ENCODE data around the gene GBX1.

The GBX1 gene

GRCh38 chr7:151141855-151142685 lies 25.4 kb downstream of the GBX1 start:
- TF ChIP-seq, protein P1, sequence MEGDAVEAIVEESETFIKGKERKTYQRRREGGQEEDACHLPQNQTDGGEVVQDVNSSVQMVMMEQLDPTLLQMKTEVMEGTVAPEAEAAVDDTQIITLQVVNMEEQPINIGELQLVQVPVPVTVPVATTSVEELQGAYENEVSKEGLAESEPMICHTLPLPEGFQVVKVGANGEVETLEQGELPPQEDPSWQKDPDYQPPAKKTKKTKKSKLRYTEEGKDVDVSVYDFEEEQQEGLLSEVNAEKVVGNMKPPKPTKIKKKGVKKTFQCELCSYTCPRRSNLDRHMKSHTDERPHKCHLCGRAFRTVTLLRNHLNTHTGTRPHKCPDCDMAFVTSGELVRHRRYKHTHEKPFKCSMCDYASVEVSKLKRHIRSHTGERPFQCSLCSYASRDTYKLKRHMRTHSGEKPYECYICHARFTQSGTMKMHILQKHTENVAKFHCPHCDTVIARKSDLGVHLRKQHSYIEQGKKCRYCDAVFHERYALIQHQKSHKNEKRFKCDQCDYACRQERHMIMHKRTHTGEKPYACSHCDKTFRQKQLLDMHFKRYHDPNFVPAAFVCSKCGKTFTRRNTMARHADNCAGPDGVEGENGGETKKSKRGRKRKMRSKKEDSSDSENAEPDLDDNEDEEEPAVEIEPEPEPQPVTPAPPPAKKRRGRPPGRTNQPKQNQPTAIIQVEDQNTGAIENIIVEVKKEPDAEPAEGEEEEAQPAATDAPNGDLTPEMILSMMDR (conservative IDR thresholded peaks at IDR 0.05): no peak
- no peak overlapping the region for H3K27ac ChIP-seq

DNA sequence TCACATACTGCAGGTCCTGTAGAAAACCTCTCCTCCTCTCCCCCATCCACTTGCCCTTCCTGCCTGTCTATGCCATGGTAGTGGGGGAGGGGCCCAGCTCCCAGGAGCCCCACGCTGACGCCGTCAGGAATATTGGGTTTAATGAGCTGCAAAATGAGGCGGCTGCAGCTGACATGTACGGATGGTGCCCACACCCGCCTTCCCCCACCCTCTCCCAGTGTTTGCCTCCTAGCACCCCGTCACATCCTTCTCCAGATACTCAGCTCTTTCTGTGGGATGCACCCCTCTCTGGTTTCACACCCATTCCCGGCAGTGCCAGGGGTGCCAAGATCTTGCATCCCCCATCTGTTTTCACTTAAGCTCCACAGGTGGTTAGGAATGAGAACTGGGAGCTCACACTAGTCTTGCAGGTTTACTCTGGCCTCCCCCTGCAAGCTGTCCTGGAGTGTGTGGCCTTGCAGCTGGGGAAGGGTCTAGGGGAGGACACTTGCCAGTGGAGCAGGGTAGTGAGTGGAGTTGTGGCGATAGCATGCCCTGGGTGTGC lies 26.1 kb downstream of the GBX1 start:
- TF ChIP-seq, protein P1 (conservative IDR thresholded peaks at IDR 0.05): no peak
- no peak overlapping the region for H3K27ac ChIP-seq

- no peak overlapping the region for H3K27ac ChIP-seq
- TF ChIP-seq, protein P1 (conservative IDR thresholded peaks at IDR 0.05): no peak
Measured at GRCh38 chr7:151140826-151141225, 26.7 kb downstream of the GBX1 start.

DNA sequence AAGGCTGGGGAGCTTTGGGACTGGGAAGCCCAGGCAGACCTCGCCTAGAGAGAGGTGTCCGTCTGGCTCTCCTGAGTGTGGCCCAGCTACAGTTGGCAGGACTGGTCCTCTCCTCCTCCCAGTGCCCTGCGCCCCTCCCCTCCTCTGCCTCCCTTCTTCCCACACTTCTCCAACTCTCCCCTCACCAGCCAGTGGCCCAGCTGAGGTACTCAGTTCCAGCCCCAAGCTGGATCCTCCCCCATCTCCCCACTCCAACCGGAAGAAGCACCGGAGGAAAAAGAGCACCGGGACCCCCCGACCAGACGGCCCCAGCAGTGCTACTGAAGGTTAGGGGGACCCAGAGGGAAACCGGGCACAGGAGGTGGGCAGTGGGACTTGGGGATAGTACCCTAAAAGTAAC lies 27.7 kb downstream of the GBX1 start:
- no peak overlapping the region for H3K27ac ChIP-seq
- TF ChIP-seq, protein P1 (conservative IDR thresholded peaks at IDR 0.05): no peak

DNA sequence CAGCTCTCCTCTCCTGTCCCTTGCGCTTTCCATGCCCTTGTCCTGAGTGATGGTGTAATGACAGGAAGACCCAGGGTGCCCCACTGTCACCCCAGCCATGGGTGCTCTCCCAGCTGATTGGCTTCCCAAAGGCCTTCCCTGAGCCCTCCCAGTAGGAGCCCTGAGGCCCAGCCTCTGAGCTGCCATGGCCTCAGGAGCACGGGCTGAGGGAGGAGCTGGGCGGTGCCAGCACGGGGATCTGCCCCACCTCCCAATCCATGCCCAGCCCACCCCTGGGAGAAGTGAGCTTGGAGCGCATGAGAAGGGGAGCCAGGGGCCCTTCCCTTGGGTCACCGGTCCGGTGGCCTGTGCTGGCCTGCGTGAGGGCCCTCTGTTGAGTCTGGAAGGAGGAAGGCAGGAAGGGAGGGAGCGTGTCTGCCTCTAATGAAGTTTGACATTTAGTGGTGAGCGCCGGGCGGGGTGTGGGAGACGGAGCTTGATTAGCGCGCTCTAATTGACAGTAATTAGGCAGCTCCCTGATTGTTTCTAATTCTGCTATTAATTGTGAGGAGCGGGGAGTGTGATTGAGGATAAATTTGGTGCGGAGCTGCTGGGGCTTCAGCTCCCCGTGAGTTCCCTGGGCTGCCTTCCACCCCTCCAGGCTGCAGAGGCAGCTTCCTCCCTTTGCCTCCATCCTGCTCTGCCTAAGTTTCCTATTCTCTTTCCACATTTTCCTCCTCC lies 28.3 kb downstream of the GBX1 start:
- TF ChIP-seq, protein P1 (conservative IDR thresholded peaks at IDR 0.05): no peak
- H3K27ac ChIP-seq: no peak overlapping the region

GRCh38 chr7:151138153-151138851 lies 29.2 kb downstream of the GBX1 start:
- TF ChIP-seq, protein P1 (conservative IDR thresholded peaks at IDR 0.05): no peak
- H3K27ac ChIP-seq: no peak overlapping the region

GRCh38 chr7:151137791-151138152 lies 29.7 kb downstream of the GBX1 start:
- TF ChIP-seq, protein P1 (conservative IDR thresholded peaks at IDR 0.05): no peak
- H3K27ac ChIP-seq: no peak overlapping the region
